GM21360 (cell line): ENCODE measurements around the gene BLOC1S5.
"Not testable (repeated sequence)": the region's sequence is repeated elsewhere in the genome, so short reads cannot be mapped to it uniquely, and the experiment has no call there.

ENCODE experiments used
- ATAC-seq: cut with Tn5 transposase; IDR thresholded peaks from one replicate; pipeline ENCODE4 v1.9.1; 2021; ENCODE audit warnings: mild to moderate bottlenecking, moderate library complexity; ENCODE audit not compliant: unreplicated experiment

BLOC1S5 gene

DNA sequence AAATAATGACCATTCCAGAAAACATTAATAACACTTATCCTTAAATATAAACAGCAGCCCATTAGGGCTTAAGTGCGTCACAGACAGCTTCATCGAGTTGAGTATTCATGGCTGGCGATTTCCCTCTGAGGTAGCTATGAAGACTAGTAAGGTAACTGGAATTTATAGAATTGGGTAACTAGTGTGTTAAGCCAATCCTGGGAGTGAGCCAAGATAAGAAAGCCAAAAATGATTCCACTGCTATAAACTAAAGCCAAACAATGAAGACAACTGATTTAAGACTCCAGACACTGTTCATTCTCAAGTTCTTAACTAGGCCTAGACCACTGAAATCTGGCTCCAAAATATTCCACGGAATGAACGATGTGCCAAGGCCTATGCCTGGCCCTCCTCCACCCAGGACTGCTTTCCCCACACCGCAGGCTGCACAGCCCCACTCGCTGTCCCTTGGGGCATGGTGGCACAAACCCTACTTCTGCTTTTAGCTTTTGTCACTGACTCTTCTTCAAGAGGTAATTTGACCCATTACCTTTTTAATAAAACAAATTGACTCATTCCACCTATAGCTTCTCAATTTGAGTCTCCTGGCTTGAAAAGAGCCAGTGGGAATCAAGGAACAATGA lies 66.0 kb downstream of the BLOC1S5 start:
- no peak for ATAC-seq

DNA sequence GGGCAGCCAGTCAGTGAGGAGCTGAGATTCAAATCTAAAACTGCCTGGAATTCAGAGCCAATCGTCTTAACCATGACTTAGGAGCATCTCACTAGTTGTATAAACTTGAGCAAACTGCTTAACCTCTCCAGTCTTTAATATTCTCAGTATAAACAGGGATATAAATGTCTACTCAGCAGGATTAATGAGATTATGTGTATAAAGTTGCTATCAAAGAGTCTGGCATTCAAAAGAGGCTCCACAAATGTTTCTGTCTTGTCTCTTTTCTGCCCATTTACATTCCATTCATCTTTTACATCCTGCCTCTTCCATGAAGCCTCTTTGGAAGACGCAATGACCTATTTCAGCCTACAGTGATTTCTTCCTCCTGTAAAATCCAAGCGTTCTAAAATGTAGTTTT lies 66.9 kb downstream of the BLOC1S5 start:
- no peak for ATAC-seq

DNA sequence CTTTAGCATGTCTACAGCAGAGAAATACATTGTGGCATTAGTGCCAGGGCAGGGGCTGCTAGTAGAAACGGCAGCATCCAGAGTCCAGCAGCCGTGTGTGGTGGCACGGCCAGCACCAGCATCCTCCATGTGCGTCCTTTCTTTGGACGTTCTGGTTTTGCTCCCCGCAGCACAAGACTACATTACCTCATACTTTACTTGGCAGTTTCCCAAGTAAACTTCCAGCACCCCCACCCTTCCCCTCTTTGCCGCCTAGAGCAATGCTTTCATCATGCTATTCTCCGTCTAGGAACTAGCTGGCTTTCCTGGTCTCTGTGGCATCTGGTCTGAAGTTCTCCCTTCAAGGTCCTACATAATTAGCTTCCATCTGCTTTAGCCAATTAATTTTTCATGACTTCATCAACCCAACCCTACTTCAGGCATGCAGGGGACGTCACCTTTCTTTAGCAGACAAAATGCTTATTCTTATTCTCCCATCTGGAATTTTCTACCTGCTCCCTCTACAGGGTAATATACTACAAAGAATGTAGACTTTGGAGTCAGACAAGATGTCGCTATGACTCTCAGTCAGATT lies 67.6 kb downstream of the BLOC1S5 start:
- no peak for ATAC-seq

DNA sequence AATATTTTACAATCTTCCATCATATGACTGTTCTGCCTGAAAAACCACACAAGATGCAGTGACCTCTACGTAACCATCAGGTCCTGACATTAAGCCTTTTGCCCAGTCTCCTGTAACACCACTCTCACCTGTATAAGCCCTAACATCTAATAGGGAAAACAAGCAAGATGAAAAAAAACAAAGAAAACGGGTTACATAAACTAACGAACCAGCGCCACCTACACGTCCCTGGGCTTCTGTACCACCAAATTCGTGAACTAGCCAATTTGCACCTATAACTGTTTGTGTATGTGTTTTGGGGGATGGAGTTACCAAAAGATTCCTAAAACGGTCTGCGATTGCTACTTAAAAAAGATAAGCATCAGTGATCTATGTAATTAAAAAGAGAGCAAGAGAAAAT lies 70.2 kb downstream of the BLOC1S5 start:
- ATAC-seq = no peak

DNA sequence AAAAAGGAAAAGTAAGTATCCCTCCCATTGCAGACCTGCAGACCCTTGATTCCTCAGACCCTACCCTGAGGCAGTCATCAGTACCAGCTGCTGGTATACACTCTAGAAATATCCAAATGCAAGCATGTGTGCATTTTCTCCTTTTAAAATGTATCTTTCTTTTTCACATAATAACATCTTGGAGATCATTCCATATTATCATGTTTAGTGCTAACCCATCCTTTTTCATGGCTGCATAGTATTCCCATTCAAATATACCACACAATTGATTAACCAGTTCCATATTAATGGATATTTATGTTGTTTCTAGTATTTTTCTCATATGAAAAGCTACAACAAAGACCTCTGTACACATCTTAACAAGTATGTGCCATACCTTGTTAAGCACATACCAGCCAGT lies 70.8 kb downstream of the BLOC1S5 start:
- ATAC-seq = no peak

DNA sequence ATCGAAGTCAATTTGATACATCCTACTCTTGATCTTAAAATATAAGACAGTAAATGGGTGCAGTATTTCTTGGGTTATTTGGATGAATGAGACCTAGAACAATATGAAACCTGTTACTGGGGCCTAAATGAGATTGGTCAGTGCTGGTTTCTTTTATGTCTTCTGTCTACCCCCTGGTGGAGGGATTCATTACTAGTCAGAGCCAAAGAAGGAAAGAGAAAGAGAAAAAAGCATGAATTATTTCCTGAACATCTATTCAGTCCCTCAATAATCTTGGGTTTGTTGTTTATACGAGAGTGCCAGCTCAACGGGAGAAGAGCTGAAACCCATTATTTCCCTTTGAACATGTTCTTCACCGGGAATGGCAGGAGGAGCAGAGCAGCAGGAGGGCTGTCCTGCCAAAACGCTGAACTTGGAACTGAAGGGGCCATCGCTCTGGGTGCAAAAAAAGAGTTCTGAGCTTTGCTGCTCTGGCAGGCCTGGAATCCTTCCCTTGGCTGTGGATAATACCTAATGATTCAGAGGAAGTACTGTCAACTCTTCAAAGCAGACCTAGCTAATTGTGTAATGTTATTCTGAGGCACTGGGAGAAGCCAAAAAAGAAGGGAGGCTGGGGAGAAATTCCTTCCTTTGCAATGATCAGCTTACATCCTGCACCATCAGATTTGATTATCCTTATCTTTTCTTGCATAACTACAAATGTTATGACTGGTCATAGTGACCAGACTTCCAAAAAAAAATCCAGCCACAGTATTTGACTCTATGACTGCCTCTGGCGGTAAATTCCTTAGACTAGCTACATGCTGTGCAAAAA lies 72.0 kb downstream of the BLOC1S5 start:
- ATAC-seq = peak; percentile 74

DNA sequence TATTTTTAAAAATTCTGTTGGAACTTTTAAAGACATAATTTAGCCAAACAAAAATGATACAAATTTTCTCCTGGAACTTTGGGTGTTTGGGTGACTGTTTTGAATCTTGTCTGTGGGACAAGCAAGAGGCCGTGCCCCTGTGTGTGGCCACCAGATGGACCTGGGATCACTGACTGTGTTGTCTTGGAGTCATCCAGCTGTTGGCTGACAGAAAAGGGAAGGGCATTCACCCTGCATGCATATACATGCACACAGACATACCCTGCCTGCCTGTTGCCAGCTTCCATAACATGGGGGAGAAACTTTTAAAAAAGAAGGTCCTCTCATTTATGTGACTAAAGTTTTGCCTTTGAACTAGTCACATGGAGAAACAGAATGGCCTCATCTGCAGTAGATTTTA lies 72.7 kb downstream of the BLOC1S5 start:
- ATAC-seq = no peak

DNA sequence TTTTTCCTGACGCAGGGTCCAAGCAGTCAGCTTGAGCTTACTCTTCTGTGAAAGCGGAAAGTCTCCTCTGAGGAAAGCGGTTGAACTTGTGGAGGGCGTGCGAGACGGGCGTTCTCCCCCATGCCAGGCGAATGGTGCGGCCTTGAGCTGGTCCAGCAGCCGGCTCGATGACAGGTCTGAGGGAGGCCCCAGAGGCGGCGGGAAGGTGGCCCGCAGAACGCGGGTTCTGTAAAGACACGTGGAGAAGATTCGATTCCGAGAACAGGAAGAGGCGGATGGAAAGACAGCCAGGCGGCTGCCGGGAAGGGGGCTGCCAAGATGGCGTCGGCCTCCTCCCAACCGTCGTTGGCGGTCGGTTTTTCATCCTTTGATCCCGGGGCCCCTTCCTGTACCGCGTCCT lies 78.0 kb downstream of the BLOC1S5 start:
- ATAC-seq = no peak

DNA sequence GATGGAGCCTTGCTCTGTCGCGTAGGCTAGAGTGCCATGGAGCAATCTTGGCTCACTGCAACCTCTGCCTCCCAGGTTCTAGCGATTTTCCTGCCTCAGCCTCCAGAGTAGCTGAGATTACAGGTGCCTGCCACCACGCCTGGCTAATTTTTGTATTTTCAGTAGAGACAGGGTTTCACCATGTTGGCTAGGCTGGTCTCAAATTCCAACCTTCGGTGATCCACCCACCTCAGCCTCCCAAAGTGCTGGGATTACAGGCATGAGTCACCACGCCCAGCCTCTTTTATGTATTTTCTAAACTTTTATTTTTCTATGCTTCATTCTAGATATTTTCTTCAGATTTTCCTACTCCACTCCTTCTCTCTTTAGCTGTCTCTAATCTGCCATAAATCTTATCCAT lies 80.2 kb downstream of the BLOC1S5 start:
- ATAC-seq = not testable (repeated sequence)

DNA sequence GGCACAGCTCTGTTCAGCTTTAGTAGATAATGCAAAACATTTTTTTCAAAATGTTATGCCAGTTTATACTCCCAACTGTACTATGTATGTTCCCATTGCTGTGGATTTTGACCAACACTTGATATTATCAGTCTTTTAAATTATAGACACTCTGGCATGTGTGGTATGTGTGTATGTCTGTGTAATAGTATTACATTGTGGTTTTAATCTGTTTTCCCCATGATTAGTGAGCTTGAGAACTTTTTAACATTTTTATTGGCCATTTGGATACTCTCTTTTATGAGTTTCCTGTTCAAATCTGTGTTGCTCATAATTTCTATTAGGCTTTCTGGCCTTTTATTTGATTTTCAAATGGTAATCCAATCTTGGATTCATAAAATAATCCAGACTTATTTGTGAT lies 84.4 kb downstream of the BLOC1S5 start:
- no peak for ATAC-seq

DNA sequence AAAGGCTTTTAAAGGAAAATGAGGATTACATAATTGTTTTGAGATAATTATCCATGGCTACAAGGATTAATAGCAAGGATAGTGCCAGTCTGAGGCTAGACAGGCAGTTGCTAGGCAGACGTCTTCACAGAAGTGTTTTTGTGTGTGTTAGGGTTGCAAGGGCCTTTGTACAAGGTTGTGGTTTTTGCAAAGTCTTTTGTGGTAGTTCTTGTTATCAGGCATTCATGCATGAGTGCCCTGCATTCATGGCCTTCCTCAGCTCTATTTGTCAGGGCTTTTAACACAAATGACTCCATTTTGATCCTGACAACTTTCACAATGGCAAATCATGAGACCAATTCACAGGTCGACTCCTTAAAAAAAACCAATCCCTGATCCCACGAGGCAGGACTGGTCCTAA lies 85.5 kb downstream of the BLOC1S5 start:
- ATAC-seq = peak; percentile 43

DNA sequence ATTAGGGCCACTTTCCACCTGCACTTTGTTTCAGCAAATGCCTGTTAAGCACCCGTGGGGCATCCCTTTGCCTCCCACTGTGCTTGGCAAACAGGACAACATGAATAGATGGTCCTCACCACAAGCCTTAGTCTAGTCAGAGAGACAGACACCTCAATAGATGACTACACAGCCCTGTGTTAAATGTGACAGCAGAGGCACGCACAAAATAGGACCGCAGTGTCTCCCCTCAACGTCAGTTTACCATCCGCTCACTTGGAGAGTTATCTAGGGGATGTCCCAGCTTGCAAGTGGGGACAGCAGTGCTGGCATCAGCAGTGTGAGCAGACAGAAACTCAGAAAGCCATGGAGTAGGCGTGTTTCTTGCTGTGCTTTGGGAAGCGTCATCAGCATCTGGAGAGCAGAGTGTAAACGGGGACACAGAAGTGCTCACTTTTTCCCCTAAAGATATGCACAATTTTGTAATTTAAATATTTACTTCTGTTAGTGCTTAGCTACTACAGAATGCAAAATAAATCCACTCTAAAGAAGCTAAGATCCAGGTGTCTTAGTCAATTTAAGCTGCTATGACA lies 87.6 kb downstream of the BLOC1S5 start:
- ATAC-seq = no peak

DNA sequence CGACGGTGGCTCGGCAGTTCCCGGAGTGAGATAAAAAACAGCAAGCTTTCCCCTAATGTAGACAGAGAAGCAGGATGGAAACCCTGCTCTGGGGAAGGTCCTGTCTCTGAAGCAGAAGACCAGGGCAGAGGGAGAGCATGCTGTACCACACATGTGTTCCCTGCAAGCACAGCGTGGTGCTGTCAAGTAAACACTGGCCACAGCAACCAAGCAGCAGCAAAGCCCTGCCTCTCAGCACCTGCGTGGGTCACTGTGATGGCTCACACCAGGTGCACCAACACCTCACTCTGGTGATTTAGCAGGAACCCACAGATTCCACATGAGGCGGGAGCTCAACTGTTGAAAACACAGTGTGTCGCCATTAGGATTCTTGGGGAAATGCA lies 88.4 kb downstream of the BLOC1S5 start:
- peak; percentile 51 for ATAC-seq

DNA sequence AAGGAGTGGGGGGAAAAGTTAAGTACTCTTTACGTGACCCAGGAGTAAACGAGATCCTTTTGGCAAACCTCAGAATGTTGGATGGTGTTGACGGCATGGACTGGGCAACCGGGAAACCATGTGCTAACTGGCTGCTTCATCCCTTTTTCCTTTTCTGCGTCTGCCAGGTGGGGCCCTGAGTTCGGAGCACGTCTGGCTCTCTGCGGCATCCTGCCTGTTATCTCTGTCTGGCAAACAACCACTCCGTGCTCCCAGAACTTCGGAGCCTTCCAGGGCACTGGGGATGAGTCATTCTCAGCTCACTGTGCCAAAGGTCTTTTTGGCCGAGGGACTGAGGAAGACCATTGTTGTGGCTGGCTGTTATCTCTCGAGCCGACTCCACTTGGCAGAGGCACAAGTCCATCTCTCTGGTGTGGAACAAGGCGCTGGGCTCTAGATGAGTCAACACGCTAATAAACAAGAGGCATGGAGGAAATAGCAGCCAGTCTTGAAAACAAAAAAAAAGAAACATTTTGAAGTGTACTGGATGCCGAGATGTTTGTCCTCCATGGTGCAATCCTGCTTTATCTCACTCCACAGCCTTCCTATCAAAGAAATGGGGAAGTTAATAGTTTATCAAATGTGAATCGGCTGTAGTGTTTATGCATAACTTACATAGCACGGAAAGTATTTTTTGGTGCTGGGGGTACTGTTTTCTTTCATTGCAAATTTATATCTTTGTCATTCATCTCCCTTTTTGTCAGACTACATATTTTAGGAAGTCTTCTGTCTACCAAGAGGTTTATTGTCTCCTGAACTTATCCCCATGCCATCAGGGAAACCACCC lies 89.0 kb downstream of the BLOC1S5 start:
- ATAC-seq = peak; percentile 50

DNA sequence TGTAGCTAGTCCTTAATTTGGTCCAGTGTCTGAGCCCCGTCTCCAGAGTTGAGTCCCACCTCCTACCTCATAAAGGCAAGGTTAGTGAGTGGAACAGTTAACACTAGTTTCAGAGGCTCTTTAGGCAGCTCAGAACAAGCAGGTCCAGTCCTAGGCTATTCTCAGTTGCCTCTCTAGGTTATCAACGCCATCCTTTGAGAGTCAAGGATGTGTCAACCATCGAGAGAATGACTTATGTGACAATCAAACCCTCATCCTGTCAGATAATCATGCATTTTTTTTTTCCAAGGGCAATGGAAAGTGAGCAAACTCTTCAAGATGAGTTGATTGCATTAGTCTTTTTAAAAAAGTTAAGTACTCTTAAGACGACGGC lies 89.6 kb downstream of the BLOC1S5 start:
- no peak for ATAC-seq

DNA sequence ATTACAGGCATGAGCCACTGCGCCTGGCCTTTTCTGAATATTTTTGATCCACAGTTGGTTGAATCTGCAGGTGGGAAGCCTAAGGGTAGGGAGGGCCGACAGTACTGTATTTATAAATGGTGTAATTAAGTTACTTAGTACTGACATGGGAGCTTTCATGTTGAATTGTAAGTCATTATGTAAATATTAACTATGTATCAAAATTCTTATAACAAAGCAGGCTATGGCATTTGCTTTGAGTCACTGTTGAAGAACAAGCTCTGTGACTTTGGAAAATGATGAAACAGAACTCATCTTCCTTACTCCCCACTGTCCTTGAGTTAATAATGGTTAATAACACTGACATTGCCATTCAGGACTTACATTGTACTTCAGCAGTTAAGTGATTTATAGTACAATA lies 90.6 kb downstream of the BLOC1S5 start:
- ATAC-seq = no peak

DNA sequence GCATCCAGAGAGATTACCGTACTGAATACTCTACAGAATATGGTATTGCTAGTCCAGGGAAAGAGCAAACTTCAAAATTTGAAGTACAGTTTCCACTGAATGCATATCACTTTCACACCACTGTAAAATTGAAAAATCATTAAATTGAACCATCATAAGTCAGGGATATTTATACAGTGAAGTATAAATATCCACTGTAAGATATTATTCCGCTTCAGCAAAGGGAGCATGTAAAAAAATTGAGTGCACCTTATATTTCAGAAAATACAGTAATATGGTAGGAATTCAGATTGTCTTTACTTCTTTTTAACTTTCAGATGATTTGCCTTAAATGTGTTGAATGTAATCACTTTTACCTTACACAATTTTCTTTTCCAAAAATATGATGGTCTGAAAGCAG lies 92.7 kb downstream of the BLOC1S5 start:
- ATAC-seq = no peak

DNA sequence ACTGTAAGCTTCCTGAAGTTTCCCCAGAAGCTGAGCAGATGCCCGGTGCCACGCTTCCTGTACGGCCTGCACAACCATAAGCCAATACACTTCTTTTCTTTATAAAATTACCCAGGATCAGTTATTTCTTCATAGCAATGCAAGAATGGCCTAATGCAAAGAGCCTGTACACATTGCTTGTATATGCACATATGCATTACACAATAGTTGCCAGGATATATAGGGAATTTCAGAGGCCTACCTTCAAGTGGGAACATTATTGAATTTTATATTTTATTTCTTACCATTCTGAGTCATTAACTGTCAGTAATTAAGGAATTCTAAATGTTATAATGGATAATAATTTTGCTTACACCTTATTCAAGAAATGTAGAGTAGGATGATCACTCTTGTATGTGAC lies 93.6 kb downstream of the BLOC1S5 start:
- no peak for ATAC-seq
